Measurements from ENCODE around the gene MTMR2. TPM values are rescaled to one million over a fixed set of nuclear protein-coding genes. Genes with fewer than 3 reads are reported as not detected.

Gene MTMR2
- total and polyA plus RNA-seq, 2 of the 13 experiments (the other 11 are each of a cell fraction or from before 2014, with no cell fraction given) = 12.7 to 22.3 TPM

DNA sequence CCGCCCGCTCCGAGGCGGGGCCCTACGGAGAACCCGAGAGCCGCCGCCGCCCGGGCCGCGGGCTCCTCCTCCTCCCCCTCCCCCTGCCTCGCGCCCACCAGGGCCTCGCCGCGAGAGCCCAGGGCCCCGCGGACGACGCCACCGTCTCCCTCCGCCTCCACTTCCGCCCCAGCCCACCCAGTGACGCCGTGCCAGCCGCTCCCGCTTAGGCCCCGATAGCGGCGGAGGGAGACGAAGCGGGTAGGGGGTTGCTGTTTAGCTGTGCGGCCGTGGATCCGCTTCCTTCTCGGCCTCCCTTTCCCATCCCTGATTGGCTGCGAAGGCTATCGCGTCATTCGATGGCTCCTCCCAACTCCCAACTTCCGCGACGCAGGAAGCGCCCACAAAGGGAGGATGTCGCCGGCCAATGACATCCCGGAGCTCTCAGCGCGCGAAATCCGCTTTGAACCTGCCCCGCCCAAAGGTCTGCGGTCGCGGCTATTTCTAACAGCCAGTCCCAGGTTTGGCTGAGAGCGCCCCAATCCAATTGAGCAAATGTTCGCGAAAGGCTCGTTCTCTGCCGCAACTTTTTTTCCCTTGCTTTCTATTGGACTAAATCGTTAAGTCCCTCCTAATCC, 134.3 kb downstream of the MTMR2 start, which contains the start of gene FAM76B (continued):
- TF ChIP-seq, protein P1, sequence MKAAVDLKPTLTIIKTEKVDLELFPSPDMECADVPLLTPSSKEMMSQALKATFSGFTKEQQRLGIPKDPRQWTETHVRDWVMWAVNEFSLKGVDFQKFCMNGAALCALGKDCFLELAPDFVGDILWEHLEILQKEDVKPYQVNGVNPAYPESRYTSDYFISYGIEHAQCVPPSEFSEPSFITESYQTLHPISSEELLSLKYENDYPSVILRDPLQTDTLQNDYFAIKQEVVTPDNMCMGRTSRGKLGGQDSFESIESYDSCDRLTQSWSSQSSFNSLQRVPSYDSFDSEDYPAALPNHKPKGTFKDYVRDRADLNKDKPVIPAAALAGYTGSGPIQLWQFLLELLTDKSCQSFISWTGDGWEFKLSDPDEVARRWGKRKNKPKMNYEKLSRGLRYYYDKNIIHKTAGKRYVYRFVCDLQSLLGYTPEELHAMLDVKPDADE (CRISPR knock-in tag; IDR thresholded peaks at IDR 0.05) = no peak
- peak; percentile 86 for TF ChIP-seq ASH2L (IDR thresholded peaks at IDR 0.05; ENCODE audit: insufficient read length, low read depth, low read length)
- TF ChIP-seq XBP1 (CRISPR knock-in tag; IDR thresholded peaks at IDR 0.05) = no peak
- TF ChIP-seq ZNF282 (IDR thresholded peaks at IDR 0.05; ENCODE audit: partially characterized antibody) = no peak
- TF ChIP-seq, protein P2, sequence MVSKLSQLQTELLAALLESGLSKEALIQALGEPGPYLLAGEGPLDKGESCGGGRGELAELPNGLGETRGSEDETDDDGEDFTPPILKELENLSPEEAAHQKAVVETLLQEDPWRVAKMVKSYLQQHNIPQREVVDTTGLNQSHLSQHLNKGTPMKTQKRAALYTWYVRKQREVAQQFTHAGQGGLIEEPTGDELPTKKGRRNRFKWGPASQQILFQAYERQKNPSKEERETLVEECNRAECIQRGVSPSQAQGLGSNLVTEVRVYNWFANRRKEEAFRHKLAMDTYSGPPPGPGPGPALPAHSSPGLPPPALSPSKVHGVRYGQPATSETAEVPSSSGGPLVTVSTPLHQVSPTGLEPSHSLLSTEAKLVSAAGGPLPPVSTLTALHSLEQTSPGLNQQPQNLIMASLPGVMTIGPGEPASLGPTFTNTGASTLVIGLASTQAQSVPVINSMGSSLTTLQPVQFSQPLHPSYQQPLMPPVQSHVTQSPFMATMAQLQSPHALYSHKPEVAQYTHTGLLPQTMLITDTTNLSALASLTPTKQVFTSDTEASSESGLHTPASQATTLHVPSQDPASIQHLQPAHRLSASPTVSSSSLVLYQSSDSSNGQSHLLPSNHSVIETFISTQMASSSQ (IDR thresholded peaks at IDR 0.05; ENCODE audit: low read depth) = no peak
- TF ChIP-seq, protein P2 (CRISPR knock-in tag; IDR thresholded peaks at IDR 0.05; ENCODE audit: borderline replicate concordance) = 0 out of 2 replicates have a peak, but pooled peaks have one; percentile 71
- no peak for TF ChIP-seq NR2F2 (IDR thresholded peaks at IDR 0.05; ENCODE audit: borderline replicate concordance, low read depth)
- no peak for TF ChIP-seq SMARCE1 (IDR thresholded peaks at IDR 0.05; ENCODE audit: borderline replicate concordance)
- TF ChIP-seq, protein P3, sequence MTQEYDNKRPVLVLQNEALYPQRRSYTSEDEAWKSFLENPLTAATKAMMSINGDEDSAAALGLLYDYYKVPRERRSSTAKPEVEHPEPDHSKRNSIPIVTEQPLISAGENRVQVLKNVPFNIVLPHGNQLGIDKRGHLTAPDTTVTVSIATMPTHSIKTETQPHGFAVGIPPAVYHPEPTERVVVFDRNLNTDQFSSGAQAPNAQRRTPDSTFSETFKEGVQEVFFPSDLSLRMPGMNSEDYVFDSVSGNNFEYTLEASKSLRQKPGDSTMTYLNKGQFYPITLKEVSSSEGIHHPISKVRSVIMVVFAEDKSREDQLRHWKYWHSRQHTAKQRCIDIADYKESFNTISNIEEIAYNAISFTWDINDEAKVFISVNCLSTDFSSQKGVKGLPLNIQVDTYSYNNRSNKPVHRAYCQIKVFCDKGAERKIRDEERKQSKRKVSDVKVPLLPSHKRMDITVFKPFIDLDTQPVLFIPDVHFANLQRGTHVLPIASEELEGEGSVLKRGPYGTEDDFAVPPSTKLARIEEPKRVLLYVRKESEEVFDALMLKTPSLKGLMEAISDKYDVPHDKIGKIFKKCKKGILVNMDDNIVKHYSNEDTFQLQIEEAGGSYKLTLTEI (CRISPR knock-in tag; conservative IDR thresholded peaks at IDR 0.05) = no peak
- peak; percentile 65; the same call in 1 of the 2 replicates for TF ChIP-seq HNRNPL (IDR thresholded peaks at IDR 0.05; ENCODE audit: low read depth, low read length)
- TF ChIP-seq ZNF773 (CRISPR knock-in tag; IDR thresholded peaks at IDR 0.05; ENCODE audit: borderline replicate concordance) = no peak
- TF ChIP-seq TOPORS (CRISPR knock-in tag; IDR thresholded peaks at IDR 0.05) = peak; percentile 59; the same call in 1 of the 2 replicates
- no peak for TF ChIP-seq ZNF850 (CRISPR knock-in tag; conservative IDR thresholded peaks at IDR 0.05)
- peak; percentile 92 for TF ChIP-seq RBFOX2 (IDR thresholded peaks at IDR 0.05; ENCODE audit: low read depth, low read length)
- no peak for TF ChIP-seq NBN (conservative IDR thresholded peaks at IDR 0.05)
- peak; percentile 60 for TF ChIP-seq TEAD3 (CRISPR knock-in tag; optimal IDR thresholded peaks at IDR 0.05; ENCODE audit: borderline replicate concordance)
- TF ChIP-seq SYNCRIP (IDR thresholded peaks at IDR 0.05; ENCODE audit: insufficient read depth, low read depth, low read length) = no peak
- TF ChIP-seq HNRNPH1 (optimal IDR thresholded peaks at IDR 0.05; ENCODE audit: low read depth, low read length) = no peak
- TF ChIP-seq ZNF10 (CRISPR knock-in tag; IDR thresholded peaks at IDR 0.05; ENCODE audit: borderline replicate concordance, low read depth) = no peak
- TF ChIP-seq ZNF354B (CRISPR knock-in tag; IDR thresholded peaks at IDR 0.05) = peak; percentile 87; the same call in 1 of the 2 replicates
- no peak for TF ChIP-seq ZNF800 (CRISPR knock-in tag; IDR thresholded peaks at IDR 0.05)
- TF ChIP-seq CREM (IDR thresholded peaks at IDR 0.05) = peak; percentile 77
- no peak; the same call in 1 of the 2 replicates for TF ChIP-seq CREM (CRISPR knock-in tag; IDR thresholded peaks at IDR 0.05)

Measured in HepG2 (cell line).